ENCODE results near the gene MOB3A.
"Not testable (repeated sequence)": the region's sequence is repeated elsewhere in the genome, so short reads cannot be mapped to it uniquely, and the experiment has no call there.

The MOB3A gene

DNA sequence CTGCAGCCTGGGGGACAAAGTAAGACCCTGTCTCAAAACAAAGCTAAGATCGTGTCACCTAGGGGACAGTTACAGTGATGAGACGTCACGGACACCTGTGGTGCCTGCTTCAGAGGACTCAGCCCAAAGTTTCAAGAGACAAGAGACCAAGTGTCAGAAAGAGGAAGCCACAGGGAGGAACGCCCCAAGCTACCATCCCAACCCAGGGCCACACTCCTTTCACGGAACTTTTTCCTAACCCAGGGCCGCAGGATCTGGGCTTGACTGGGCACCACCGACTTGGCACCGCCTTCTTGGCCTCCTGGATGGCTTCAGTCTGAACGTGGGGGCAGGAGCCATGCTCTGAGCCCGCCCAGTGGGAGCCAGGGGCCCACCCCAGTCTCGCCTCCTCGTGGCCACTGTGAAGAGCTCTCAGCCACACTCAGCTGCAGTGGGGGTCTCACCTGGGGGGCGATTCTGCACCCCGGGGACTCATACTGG lies 8.5 kb downstream of the MOB3A start:
- no peaks in the 10 kb centered on the region for H3K9me3 ChIP-seq (replicated peaks in 1 of 2; ENCODE audit: control insufficient read depth in 2 of 2, insufficient read depth in 1 of 2, low read depth in 1 of 2, low read length in 2 of 2)
- no peak overlapping the region for H2AFZ ChIP-seq (ENCODE audit: low read length)
- H3K4me1 ChIP-seq (ENCODE audit: control insufficient read depth in 2 of 2, insufficient read depth in 1 of 2, low read depth in 1 of 2, low read length in 2 of 2) = peaks cover 2 to 5% of the 10 kb centered on the region in 2 donors
- H2BK12ac ChIP-seq (ENCODE audit: low read length) = no peak overlapping the region
- H2BK120ac ChIP-seq (ENCODE audit: low read depth, low read length) = no peak overlapping the region
- WGBS, 2 donors (ENCODE audit: extremely low coverage in 2 of 2, insufficient read length in 2 of 2, insufficient replicate concordance in 1 of 2) = no CpG with 5 or more reads among the region's 14 CpGs
- H2BK5ac ChIP-seq (ENCODE audit: low read length) = no peak overlapping the region
- DNase-seq (ENCODE audit: low spot score) = no peak
- no peaks in the 10 kb centered on the region for H3K27me3 ChIP-seq (ENCODE audit: control insufficient read depth in 3 of 3, insufficient read depth in 3 of 3, low read depth in 1 of 3, low read length in 3 of 3)
- peaks cover 17% of the 10 kb centered on the region for H3K79me1 ChIP-seq (ENCODE audit: low read depth, low read length)
- H2BK15ac ChIP-seq (ENCODE audit: low read length) = no peak overlapping the region
- no peak overlapping the region for H3K4me3 ChIP-seq (ENCODE audit: low read length in 2 of 2)
- no peak overlapping the region for H3K18ac ChIP-seq (ENCODE audit: low read length)
- no peak overlapping the region for H2AK5ac ChIP-seq (ENCODE audit: low read depth, low read length)
- H3K36me3 ChIP-seq (replicated peaks in 1 of 2; ENCODE audit: control insufficient read depth in 2 of 2, insufficient read depth in 2 of 2, low read length in 2 of 2) = peaks cover 0 to 30% of the 10 kb centered on the region in 2 donors
- no peak overlapping the region for H3K14ac ChIP-seq (ENCODE audit: low read length)
- H3K9ac ChIP-seq (ENCODE audit: low read depth, low read length, poor library complexity) = no peak overlapping the region
- H3K4ac ChIP-seq (ENCODE audit: low read length) = no peak overlapping the region
- H3K4me2 ChIP-seq (ENCODE audit: insufficient read depth, low read length, poor library complexity, severe bottlenecking) = no peak overlapping the region
- H3K23ac ChIP-seq (ENCODE audit: low read depth, low read length, poor library complexity) = peak overlapping the region; percentile 43
- H3K27ac ChIP-seq (replicated peaks; ENCODE audit: low read length) = no peak overlapping the region
- H4K91ac ChIP-seq (ENCODE audit: low read depth, low read length, poor library complexity) = no peak overlapping the region
- no peak overlapping the region for H4K8ac ChIP-seq (ENCODE audit: low read depth, low read length)

DNA sequence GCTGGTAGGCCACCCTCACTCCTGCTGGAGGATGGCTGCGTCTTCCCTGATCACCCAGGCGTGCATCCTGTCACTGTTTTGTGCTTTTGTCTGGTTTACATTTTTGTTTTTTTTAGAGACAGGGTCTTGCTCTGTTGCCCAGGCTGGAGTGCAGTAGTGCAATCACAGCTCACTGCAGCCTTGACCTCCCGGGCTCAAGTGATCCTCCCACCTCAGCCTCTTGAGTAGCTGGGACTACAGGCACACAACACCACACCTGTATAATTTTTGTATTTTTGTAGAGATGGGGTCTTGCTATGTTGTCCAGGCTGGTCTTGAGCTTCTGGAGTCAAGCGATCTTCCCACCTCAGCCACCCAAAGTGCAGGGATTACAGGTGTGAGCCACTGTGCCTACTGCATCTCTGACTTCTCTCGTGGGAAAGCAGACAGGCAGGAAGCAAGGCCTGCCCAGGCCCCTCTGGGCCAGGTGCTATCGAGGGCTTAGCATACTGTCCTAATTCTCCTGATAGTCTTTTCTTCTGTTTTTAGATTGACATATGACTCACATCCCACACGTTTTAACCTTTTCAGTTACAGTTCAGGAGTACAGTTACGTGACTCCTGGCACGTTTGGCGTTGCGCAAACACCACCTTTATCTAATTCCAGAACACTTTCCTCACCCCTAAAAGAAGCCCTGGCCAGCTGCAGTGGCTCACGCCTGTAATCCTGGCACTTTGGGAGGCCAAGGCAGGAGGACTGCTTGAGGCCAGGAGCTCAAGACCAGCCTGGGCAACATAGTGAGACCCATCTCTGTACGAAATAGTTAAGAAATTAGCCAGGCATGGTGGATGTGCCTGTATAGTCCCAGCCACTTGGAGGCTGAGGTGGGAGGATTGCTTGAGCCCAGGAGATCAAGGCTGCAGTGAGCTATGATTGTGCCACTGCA lies 9.2 kb downstream of the MOB3A start:
- H3K27ac ChIP-seq (replicated peaks; ENCODE audit: low read length) = not testable (repeated sequence)
- no CpG with 5 or more reads among the region's 13 CpGs for WGBS, 2 donors (ENCODE audit: extremely low coverage in 2 of 2, insufficient read length in 2 of 2, insufficient replicate concordance in 1 of 2)

DNA sequence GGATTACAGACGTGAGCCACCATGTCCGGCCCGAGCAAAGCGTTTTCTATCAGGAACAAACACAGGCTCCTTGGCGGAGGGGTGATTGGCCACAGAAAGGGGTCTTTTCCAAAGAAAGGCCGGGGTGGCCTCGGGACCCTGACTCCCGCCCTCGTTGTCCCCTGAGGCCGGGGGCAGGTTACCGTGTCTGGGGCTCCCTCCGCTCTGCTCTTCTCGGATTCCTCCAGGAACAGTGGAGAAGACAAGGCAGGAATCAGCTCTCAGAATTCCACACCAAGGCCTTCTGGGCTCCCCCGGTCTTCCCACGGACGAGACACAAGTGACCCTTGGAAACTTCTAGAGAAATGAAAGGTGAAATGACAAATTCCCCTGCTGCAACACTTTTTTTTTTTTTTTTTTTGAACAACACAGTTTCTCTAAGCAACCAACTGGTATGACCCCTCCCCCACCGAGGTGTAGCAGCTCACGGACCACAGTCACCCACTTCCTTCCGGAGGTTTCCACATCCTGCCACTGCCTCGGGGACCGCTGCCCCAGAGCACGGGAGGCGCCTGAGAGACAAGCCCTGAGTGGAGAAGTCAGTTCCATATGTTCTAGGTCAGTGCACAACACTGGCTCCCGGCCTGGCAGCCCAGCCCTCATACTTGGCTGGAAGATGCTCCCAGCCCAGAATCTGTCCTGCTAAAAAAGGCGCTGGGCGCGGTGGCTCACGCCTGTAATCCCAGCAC lies 11.0 kb downstream of the MOB3A start:
- Histone ChIP-seq H2AK5ac (ENCODE audit: low read depth, low read length) (no peak overlapping the region), H2BK5ac (ENCODE audit: low read length) (no peak overlapping the region), H4K91ac (ENCODE audit: low read depth, low read length, poor library complexity) (no peak overlapping the region), H4K8ac (ENCODE audit: low read depth, low read length) (no peak overlapping the region), H3K4me1 (ENCODE audit: control insufficient read depth in 2 of 2, insufficient read depth in 1 of 2, low read depth in 1 of 2, low read length in 2 of 2) (peaks cover 0 to 2% of the 10 kb centered on the region in 2 donors), H3K27ac (replicated peaks; ENCODE audit: low read length) (no peak overlapping the region), H2BK15ac (ENCODE audit: low read length) (no peak overlapping the region), H3K4ac (ENCODE audit: low read length) (no peak overlapping the region), H3K4me3 (ENCODE audit: low read length in 2 of 2) (no peak overlapping the region), H2BK120ac (ENCODE audit: low read depth, low read length) (no peak overlapping the region), H3K27me3 (ENCODE audit: control insufficient read depth in 3 of 3, insufficient read depth in 3 of 3, low read depth in 1 of 3, low read length in 3 of 3) (no peaks in the 10 kb centered on the region), H3K14ac (ENCODE audit: low read length) (no peak overlapping the region), H2BK12ac (ENCODE audit: low read length) (no peak overlapping the region), H3K36me3 (replicated peaks in 1 of 2; ENCODE audit: control insufficient read depth in 2 of 2, insufficient read depth in 2 of 2, low read length in 2 of 2) (peaks cover 2 to 38% of the 10 kb centered on the region in 2 donors), H3K4me2 (ENCODE audit: insufficient read depth, low read length, poor library complexity, severe bottlenecking) (no peak overlapping the region), H3K18ac (ENCODE audit: low read length) (no peak overlapping the region), H2AFZ (ENCODE audit: low read length) (no peak overlapping the region), H3K9ac (ENCODE audit: low read depth, low read length, poor library complexity) (no peak overlapping the region), H3K23ac (ENCODE audit: low read depth, low read length, poor library complexity) (no peak overlapping the region), H3K79me1 (ENCODE audit: low read depth, low read length) (peaks cover 19% of the 10 kb centered on the region), H3K9me3 (replicated peaks in 1 of 2; ENCODE audit: control insufficient read depth in 2 of 2, insufficient read depth in 1 of 2, low read depth in 1 of 2, low read length in 2 of 2) (no peaks in the 10 kb centered on the region)
- no CpG with 5 or more reads among the region's 28 CpGs for WGBS, 2 donors (ENCODE audit: extremely low coverage in 2 of 2, insufficient read length in 2 of 2, insufficient replicate concordance in 1 of 2)
- DNase-seq (ENCODE audit: low spot score) = no peak

More for the DNA sequence above, 9.2 kb downstream of the MOB3A start:
- H3K9ac ChIP-seq (ENCODE audit: low read depth, low read length, poor library complexity); H3K23ac ChIP-seq (ENCODE audit: low read depth, low read length, poor library complexity); H3K14ac ChIP-seq (ENCODE audit: low read length); H2BK120ac ChIP-seq (ENCODE audit: low read depth, low read length); H3K4me1 ChIP-seq (ENCODE audit: control insufficient read depth in 2 of 2, insufficient read depth in 1 of 2, low read depth in 1 of 2, low read length in 2 of 2); DNase-seq (ENCODE audit: low spot score); H3K27me3 ChIP-seq (ENCODE audit: control insufficient read depth in 3 of 3, insufficient read depth in 3 of 3, low read depth in 1 of 3, low read length in 3 of 3); H2BK5ac ChIP-seq (ENCODE audit: low read length); H2BK12ac ChIP-seq (ENCODE audit: low read length); H3K4me2 ChIP-seq (ENCODE audit: insufficient read depth, low read length, poor library complexity, severe bottlenecking); H4K91ac ChIP-seq (ENCODE audit: low read depth, low read length, poor library complexity); H2BK15ac ChIP-seq (ENCODE audit: low read length); H3K4ac ChIP-seq (ENCODE audit: low read length); H3K4me3 ChIP-seq (ENCODE audit: low read length in 2 of 2); H3K9me3 ChIP-seq (replicated peaks in 1 of 2; ENCODE audit: control insufficient read depth in 2 of 2, insufficient read depth in 1 of 2, low read depth in 1 of 2, low read length in 2 of 2); H4K8ac ChIP-seq (ENCODE audit: low read depth, low read length); H2AFZ ChIP-seq (ENCODE audit: low read length); H2AK5ac ChIP-seq (ENCODE audit: low read depth, low read length); H3K18ac ChIP-seq (ENCODE audit: low read length): not testable (repeated sequence)
- Histone ChIP-seq H3K79me1 (ENCODE audit: low read depth, low read length) (peaks cover 19% of the 10 kb centered on the region), H3K36me3 (replicated peaks in 1 of 2; ENCODE audit: control insufficient read depth in 2 of 2, insufficient read depth in 2 of 2, low read length in 2 of 2) (peaks cover 0 to 31% of the 10 kb centered on the region in 2 donors)

All from neuronal stem cell (in vitro differentiated cells).